Measurements from ENCODE around the gene OSBPL3. TPM values are rescaled to one million over a fixed set of nuclear protein-coding genes. Genes with fewer than 3 reads are reported as not detected.

Gene OSBPL3
- total RNA-seq, 1 experiment from 2014 or later: 11.6 TPM

- Histone ChIP-seq H3K9me2 (replicated peaks; ENCODE audit: low read length) (no peaks in the 10 kb centered on the region), H3K79me2 (ENCODE audit: low read length) (no peaks in the 10 kb centered on the region), H3K27ac (ENCODE audit: low read length) (no peak overlapping the region), H3K9ac (ENCODE audit: low read length) (no peak overlapping the region), H3K9me3 (ENCODE audit: low read length) (no peaks in the 10 kb centered on the region), H3K36me3 (ENCODE audit: low read depth, low read length) (peaks cover 10% of the 10 kb centered on the region), H3F3A (ENCODE audit: low read length, unreplicated experiment) (no peaks in the 10 kb centered on the region), H2AFZ (ENCODE audit: low read length) (no peak overlapping the region), H3K4me2 (ENCODE audit: low read length) (no peak overlapping the region), H3K4me1 (ENCODE audit: insufficient read depth, low read length) (no peaks in the 10 kb centered on the region), H3K27me3 (ENCODE audit: low read length) (no peaks in the 10 kb centered on the region), H4K20me1 (ENCODE audit: low read length) (no peaks in the 10 kb centered on the region), H3K4me3 (ENCODE audit: low read length) (no peak overlapping the region)
- ChIA-PET POLR2A (ENCODE audit: unreplicated experiment) (no interaction called here), CTCF (interaction anchor here (0.5 to 1.6 kb wide), 24 partner anchors 8 to 1823 kb away, joined by 3 to 38 read pairs (median 4); partner anchors contain the start of gene OSBPL3)
- DNase-seq (peak; percentile 67), ATAC-seq (peak; percentile 93)
- no TSS peak for BruUV-seq (replicated peaks)
- TF ChIP-seq CTCF (conservative IDR thresholded peaks at IDR 0.05; ENCODE audit: low read depth, low read length) (peak; percentile 90), EZH2 (IDR thresholded peaks at IDR 0.05; ENCODE audit: low read length, unreplicated experiment) (no peak)
- intact Hi-C loops (cut with micrococcal nuclease): loop anchor here (1.0 kb wide), 3 partner anchors 55 to 282 kb away; partner anchors contain the start of gene GSDME
These were observed 167.6 kb downstream of the OSBPL3 start for GRCh38 chr7:24812305-24812945.

- DNase-seq: no peak
- TF ChIP-seq CTCF (conservative IDR thresholded peaks at IDR 0.05; ENCODE audit: low read depth, low read length) (no peak), EZH2 (IDR thresholded peaks at IDR 0.05; ENCODE audit: low read length, unreplicated experiment) (no peak), EZH2phosphoT487 (IDR thresholded peaks at IDR 0.05; ENCODE audit: borderline replicate concordance, low read length) (no peak)
- H4K20me1 ChIP-seq (ENCODE audit: low read length): no peaks in the 10 kb centered on the region
- no peaks in the 10 kb centered on the region for H3K4me1 ChIP-seq (ENCODE audit: insufficient read depth, low read length)
- H3K9me2 ChIP-seq (replicated peaks; ENCODE audit: low read length): no peaks in the 10 kb centered on the region
- no peaks in the 10 kb centered on the region for H3F3A ChIP-seq (ENCODE audit: low read length, unreplicated experiment)
- no peak for ATAC-seq
- H3K4me3 ChIP-seq (ENCODE audit: low read length): no peak overlapping the region
- POLR2A ChIA-PET (ENCODE audit: unreplicated experiment): no interaction called here
- no peak overlapping the region for H3K4me2 ChIP-seq (ENCODE audit: low read length)
- H3K27me3 ChIP-seq (ENCODE audit: low read length): no peaks in the 10 kb centered on the region
- peaks cover 10% of the 10 kb centered on the region for H3K36me3 ChIP-seq (ENCODE audit: low read depth, low read length)
- no peak overlapping the region for H3K27ac ChIP-seq (ENCODE audit: low read length)
- no peak overlapping the region for H2AFZ ChIP-seq (ENCODE audit: low read length)
- CTCF ChIA-PET: no interaction called here
- no peak overlapping the region for H3K9ac ChIP-seq (ENCODE audit: low read length)
- intact Hi-C loops (cut with micrococcal nuclease): no loop called here
- no peaks in the 10 kb centered on the region for H3K9me3 ChIP-seq (ENCODE audit: low read length)
- BruUV-seq (replicated peaks): no TSS peak
- H3K79me2 ChIP-seq (ENCODE audit: low read length): no peaks in the 10 kb centered on the region
These were observed 171.5 kb downstream of the OSBPL3 start for GRCh38 chr7:24808518-24808917.

GRCh38 chr7:24802300-24802699, 177.7 kb downstream of the OSBPL3 start:
- Histone ChIP-seq H3K36me3 (ENCODE audit: low read depth, low read length) (peaks cover 5% of the 10 kb centered on the region; the same call in 1 of the 2 replicates), H3K9ac (ENCODE audit: low read length) (no peak overlapping the region), H3K9me2 (replicated peaks; ENCODE audit: low read length) (no peaks in the 10 kb centered on the region), H3K79me2 (ENCODE audit: low read length) (no peaks in the 10 kb centered on the region), H3K9me3 (ENCODE audit: low read length) (no peaks in the 10 kb centered on the region), H2AFZ (ENCODE audit: low read length) (no peak overlapping the region), H3K4me2 (ENCODE audit: low read length) (no peak overlapping the region), H3F3A (ENCODE audit: low read length, unreplicated experiment) (no peaks in the 10 kb centered on the region), H3K27ac (ENCODE audit: low read length) (no peak overlapping the region), H4K20me1 (ENCODE audit: low read length) (no peaks in the 10 kb centered on the region), H3K4me1 (ENCODE audit: insufficient read depth, low read length) (no peaks in the 10 kb centered on the region), H3K4me3 (ENCODE audit: low read length) (no peak overlapping the region), H3K27me3 (ENCODE audit: low read length) (no peaks in the 10 kb centered on the region)
- POLR2A ChIA-PET (ENCODE audit: unreplicated experiment): no interaction called here
- no peak for ATAC-seq
- BruUV-seq (replicated peaks): no TSS peak
- intact Hi-C loops (cut with micrococcal nuclease): no loop called here
- DNase-seq: no peak
- TF ChIP-seq EZH2 (IDR thresholded peaks at IDR 0.05; ENCODE audit: low read length, unreplicated experiment) (no peak), EZH2phosphoT487 (IDR thresholded peaks at IDR 0.05; ENCODE audit: borderline replicate concordance, low read length) (no peak), CTCF (conservative IDR thresholded peaks at IDR 0.05; ENCODE audit: low read depth, low read length) (no peak)
- CTCF ChIA-PET: interaction anchor here (1.5 kb wide), 1 partner anchor 10 kb away, joined by 7 read pairs; no protein-coding TSS in a partner anchor
